ENCODE results near the gene DNAH17. TPM values are rescaled to one million over a fixed set of nuclear protein-coding genes. Genes with fewer than 3 reads are reported as not detected.

The DNAH17 gene
- polyA plus RNA-seq, 1 of the 3 experiments (the other 2 are of a cell fraction), result not detected

DNA sequence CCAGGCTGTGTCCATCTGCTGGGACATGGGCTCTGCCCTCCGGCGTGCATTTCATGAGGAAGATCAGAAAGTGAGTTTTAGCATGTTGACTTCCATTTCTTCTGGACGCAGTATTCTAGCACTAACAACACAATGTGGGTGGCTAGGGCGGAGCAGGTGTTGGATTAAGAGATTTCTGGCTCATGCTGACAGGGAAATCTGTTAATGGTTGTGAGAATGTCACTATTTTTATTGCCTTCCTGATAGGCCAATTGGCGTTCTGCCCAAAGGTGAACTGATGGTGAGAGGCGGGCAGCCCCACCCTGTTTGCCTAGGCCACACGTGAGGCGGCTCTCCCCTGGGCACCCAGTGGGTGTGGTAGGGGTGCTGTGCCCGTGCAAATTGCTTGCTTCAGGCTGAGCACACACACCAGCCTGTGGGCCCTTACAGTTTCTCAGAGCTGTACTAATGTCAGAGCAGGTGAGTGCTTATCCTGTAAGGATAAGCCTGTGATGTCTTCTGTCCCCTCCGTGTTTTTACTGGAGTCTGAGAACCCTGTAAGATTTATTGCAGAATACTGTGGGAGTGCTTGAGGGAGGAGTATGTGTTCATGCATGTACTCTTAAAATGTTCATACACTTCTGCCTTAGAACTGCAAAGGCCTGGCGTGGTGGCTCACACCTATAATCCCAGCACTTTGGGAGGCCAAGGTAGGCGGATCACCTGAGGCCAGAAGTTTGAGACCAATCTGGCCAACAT is 167.8 kb downstream of the DNAH17 start:
- peaks cover 96% of the 10 kb centered on the region for H3K79me2 ChIP-seq (ENCODE audit: insufficient read depth)
- no peak overlapping the region for H3K9ac ChIP-seq
- POLR2A ChIA-PET, result no interaction called here
- no peaks in the 10 kb centered on the region for H3F3A ChIP-seq (replicated peaks; ENCODE audit: insufficient read depth)
- H2AFZ ChIP-seq (ENCODE audit: low read depth), result no peak overlapping the region
- 82% methylated on average over 12 of the region's 12 CpGs for WGBS (ENCODE audit: low lambda C conversion rate)
- no peak overlapping the region for H3K27ac ChIP-seq (ENCODE audit: low read depth in 2 of 2, low read length in 1 of 2)
- CTCF ChIA-PET, result interaction anchor here (0.7 to 1.9 kb wide), 2 partner anchors 13 to 49 kb away, joined by 3 to 9 read pairs; no protein-coding TSS in a partner anchor
- H3K4me2 ChIP-seq, result no peak overlapping the region
- no peaks in the 10 kb centered on the region for H3K9me3 ChIP-seq
- TF ChIP-seq SIN3A (IDR thresholded peaks at IDR 0.05; ENCODE audit: borderline replicate concordance, low read depth, low read length), result no peak
- TF ChIP-seq, protein P1, sequence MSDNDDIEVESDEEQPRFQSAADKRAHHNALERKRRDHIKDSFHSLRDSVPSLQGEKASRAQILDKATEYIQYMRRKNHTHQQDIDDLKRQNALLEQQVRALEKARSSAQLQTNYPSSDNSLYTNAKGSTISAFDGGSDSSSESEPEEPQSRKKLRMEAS (IDR thresholded peaks at IDR 0.05; ENCODE audit: low read depth), result no peak
- TF ChIP-seq, protein P2, sequence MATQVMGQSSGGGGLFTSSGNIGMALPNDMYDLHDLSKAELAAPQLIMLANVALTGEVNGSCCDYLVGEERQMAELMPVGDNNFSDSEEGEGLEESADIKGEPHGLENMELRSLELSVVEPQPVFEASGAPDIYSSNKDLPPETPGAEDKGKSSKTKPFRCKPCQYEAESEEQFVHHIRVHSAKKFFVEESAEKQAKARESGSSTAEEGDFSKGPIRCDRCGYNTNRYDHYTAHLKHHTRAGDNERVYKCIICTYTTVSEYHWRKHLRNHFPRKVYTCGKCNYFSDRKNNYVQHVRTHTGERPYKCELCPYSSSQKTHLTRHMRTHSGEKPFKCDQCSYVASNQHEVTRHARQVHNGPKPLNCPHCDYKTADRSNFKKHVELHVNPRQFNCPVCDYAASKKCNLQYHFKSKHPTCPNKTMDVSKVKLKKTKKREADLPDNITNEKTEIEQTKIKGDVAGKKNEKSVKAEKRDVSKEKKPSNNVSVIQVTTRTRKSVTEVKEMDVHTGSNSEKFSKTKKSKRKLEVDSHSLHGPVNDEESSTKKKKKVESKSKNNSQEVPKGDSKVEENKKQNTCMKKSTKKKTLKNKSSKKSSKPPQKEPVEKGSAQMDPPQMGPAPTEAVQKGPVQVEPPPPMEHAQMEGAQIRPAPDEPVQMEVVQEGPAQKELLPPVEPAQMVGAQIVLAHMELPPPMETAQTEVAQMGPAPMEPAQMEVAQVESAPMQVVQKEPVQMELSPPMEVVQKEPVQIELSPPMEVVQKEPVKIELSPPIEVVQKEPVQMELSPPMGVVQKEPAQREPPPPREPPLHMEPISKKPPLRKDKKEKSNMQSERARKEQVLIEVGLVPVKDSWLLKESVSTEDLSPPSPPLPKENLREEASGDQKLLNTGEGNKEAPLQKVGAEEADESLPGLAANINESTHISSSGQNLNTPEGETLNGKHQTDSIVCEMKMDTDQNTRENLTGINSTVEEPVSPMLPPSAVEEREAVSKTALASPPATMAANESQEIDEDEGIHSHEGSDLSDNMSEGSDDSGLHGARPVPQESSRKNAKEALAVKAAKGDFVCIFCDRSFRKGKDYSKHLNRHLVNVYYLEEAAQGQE (IDR thresholded peaks at IDR 0.05; ENCODE audit: low read depth, low read length), result no peak
- TF ChIP-seq TCF12 (IDR thresholded peaks at IDR 0.05), result no peak
- no peak for TF ChIP-seq ELF1 (IDR thresholded peaks at IDR 0.05)
- TF ChIP-seq RAD21 (IDR thresholded peaks at IDR 0.05; ENCODE audit: low read length), result no peak
- TF ChIP-seq, protein P3, sequence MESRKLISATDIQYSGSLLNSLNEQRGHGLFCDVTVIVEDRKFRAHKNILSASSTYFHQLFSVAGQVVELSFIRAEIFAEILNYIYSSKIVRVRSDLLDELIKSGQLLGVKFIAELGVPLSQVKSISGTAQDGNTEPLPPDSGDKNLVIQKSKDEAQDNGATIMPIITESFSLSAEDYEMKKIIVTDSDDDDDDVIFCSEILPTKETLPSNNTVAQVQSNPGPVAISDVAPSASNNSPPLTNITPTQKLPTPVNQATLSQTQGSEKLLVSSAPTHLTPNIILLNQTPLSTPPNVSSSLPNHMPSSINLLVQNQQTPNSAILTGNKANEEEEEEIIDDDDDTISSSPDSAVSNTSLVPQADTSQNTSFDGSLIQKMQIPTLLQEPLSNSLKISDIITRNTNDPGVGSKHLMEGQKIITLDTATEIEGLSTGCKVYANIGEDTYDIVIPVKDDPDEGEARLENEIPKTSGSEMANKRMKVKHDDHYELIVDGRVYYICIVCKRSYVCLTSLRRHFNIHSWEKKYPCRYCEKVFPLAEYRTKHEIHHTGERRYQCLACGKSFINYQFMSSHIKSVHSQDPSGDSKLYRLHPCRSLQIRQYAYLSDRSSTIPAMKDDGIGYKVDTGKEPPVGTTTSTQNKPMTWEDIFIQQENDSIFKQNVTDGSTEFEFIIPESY (IDR thresholded peaks at IDR 0.05; ENCODE audit: borderline replicate concordance, low read depth), result no peak
- TF ChIP-seq NRF1 (IDR thresholded peaks at IDR 0.05; ENCODE audit: low read depth, low read length), result no peak
- TF ChIP-seq, protein P4, sequence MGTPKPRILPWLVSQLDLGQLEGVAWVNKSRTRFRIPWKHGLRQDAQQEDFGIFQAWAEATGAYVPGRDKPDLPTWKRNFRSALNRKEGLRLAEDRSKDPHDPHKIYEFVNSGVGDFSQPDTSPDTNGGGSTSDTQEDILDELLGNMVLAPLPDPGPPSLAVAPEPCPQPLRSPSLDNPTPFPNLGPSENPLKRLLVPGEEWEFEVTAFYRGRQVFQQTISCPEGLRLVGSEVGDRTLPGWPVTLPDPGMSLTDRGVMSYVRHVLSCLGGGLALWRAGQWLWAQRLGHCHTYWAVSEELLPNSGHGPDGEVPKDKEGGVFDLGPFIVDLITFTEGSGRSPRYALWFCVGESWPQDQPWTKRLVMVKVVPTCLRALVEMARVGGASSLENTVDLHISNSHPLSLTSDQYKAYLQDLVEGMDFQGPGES (IDR thresholded peaks at IDR 0.05; ENCODE audit: low read depth, low read length), result no peak
- no peak for TF ChIP-seq FOXJ3 (CRISPR knock-in tag; IDR thresholded peaks at IDR 0.05)
- TF ChIP-seq CHD2 (IDR thresholded peaks at IDR 0.05; ENCODE audit: low read length, partially characterized antibody), result no peak
- H3K4me3 ChIP-seq (ENCODE audit: low read depth in 2 of 2, low read length in 1 of 2), result no peak overlapping the region
- H4K20me1 ChIP-seq (ENCODE audit: insufficient read depth), result peaks cover 81% of the 10 kb centered on the region
- H3K9me2 ChIP-seq, result no peaks in the 10 kb centered on the region
- peaks cover 0 to 22% of the 10 kb centered on the region in 2 experiments; a peak in 1 of 4 replicates for H3K4me1 ChIP-seq (ENCODE audit: control insufficient read depth in 1 of 2, insufficient read depth in 2 of 2, low read depth in 1 of 2, low read length in 1 of 2)
- H3K27me3 ChIP-seq (ENCODE audit: insufficient read depth), result no peaks in the 10 kb centered on the region
- no peak for DNase-seq
- peaks cover 20 to 44% of the 10 kb centered on the region in 2 experiments for H3K36me3 ChIP-seq (replicated peaks in 1 of 2; ENCODE audit: control insufficient read depth in 1 of 2, insufficient read depth in 2 of 2, low read length in 1 of 2)

Data from SK-N-SH (cell line).